Sciatic nerve (tissue), 2 donors: ENCODE measurements around the gene TRIM74. TPM values are rescaled to one million over a fixed set of nuclear protein-coding genes. Genes with fewer than 3 reads are reported as not detected.
"Not testable (repeated sequence)": the region's sequence is repeated elsewhere in the genome, so short reads cannot be mapped to it uniquely, and the experiment has no call there.

ENCODE experiments used
- ATAC-seq: fragments of 200-7000 bp; cut with Tn5 transposase; one replicate; pipeline ENCODE4 v1.9.1; 2020; ENCODE audit warnings: mild to moderate bottlenecking, moderate library complexity
- DNase-seq: peaks from one replicate; pipeline ENCODE4 v3.0.0-alpha.2; 2020; ENCODE audit warnings: low spot score
- intact Hi-C: fragments of 100-400 bp; cut with DNase I; formaldehyde crosslinking; loops from one replicate; pipeline ENCODE4 v1.14.2; 2022
- total RNA-seq: library from RNA; stranded (reverse); fragmentation: NEBNext Ultra II Directional; extraction: Animal tissue kit (Norgen Biotek cat#: 25700); gene quantifications from one replicate; pipeline ENCODE4 v1.2.1, GENCODE V29; 2021
- donor health status: DM: no; HTN: no; CAD: no.
- donor health status: DM: no; HTN: no; CAD: no.

The TRIM74 gene
- total RNA-seq, 1 donor from 2014 or later, result 2.0 TPM

DNA sequence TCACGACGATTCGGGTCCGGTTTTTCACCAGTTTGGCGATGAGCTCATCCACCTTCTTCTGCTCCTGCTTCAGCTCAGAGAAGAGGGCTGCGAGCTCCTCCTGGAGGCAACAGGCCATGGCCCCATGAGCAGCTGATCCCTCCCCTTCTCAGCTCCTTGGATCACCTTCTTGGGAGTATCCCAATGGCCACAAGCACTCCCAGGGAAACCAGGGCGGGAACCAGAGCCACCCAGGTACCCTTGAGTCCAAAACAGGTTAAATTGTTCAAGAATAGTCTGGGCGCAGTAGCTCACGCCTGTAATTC is 8.0 kb downstream of the TRIM74 start:
- DNase-seq, ATAC-seq, intact Hi-C loops: not testable (repeated sequence)

DNA sequence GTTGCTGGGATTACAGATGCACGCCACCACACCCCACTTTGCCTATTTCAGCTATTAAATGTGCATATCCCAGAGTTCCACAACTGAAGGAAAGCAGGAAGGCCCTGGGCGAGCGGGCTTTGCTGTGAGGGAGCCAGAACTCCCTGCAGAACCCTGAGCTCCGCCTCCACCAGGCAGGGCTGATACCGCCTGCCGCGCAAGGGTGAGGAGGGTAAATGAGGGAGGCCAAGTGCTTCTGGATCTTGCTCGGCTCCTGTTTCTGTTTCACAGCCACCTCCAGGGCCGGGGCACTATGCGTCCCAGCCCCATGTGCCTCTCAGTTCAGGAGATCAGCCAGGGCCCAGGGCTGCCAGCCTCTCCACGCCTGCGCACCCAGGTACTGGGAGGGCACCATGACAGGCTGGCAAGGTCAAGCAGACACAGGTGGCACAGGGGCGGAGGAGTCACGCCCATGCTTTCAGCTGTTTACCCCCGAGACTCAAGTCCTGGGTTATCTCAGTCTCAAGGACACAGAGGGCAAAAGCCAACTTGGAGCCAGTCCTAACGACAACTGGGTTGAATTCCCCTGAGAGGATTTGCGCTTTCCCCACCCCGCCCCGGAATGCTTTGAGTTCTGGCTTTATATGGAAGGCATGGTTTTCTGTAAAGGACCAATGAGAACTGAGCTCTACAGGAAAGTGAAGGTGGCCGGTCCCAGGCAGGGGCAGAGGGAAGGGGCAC is 8.5 kb downstream of the TRIM74 start:
- DNase-seq, ATAC-seq, intact Hi-C loops: not testable (repeated sequence)

DNA sequence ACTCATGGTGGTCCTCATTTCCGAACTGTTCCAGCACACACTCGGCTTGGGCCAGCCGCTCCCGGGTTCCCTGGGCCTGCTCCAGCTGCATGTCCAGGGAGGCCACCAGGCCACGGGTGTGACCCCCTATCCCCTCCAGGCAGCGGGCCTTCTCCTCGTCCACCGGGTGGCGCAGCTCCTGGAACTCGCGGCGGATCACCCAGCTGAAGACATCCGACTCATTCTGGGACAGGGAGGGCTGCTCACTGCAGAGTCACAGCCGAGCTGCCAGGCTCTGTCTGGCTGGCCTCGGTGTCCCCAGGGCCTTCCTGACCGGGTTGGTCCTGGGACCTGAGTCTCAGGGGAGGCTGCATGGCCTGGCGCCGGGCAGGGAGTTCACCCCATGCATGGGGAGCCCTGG is 9.2 kb downstream of the TRIM74 start:
- DNase-seq, intact Hi-C loops: not testable (repeated sequence)
- peak; percentile 28 for ATAC-seq

DNA sequence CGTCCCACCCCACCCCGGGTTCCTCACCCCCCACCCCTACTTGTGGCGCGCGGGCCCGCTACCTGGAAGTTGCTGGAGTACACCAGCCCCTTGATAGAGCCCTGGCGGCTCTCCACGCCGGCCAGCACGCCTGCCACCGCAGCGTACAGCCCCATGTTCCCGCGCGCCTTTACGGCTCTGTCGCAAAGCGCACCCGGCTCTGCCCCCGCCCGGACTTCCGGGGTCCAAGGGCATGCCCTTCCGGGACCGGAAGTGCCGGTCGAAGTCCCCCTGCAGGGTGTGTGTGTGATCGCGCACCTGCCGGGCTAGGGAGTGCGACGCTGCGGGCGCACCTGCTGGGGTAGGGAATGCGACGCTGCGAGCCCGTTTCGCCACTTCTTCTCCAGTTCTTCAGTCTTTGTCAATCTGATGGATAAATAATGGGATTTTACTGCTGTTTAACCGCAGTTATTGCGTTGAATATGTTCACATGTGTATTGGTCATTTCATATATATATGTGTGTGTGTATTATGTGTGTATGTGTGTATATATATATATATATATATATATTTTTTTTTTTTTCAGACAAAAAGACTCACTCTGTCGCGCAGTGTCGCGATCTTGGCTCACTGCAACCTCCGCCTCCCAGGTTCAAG is 14.6 kb downstream of the TRIM74 start:
- ATAC-seq, result peak; percentile 98
- intact Hi-C loops, DNase-seq: not testable (repeated sequence)

DNA sequence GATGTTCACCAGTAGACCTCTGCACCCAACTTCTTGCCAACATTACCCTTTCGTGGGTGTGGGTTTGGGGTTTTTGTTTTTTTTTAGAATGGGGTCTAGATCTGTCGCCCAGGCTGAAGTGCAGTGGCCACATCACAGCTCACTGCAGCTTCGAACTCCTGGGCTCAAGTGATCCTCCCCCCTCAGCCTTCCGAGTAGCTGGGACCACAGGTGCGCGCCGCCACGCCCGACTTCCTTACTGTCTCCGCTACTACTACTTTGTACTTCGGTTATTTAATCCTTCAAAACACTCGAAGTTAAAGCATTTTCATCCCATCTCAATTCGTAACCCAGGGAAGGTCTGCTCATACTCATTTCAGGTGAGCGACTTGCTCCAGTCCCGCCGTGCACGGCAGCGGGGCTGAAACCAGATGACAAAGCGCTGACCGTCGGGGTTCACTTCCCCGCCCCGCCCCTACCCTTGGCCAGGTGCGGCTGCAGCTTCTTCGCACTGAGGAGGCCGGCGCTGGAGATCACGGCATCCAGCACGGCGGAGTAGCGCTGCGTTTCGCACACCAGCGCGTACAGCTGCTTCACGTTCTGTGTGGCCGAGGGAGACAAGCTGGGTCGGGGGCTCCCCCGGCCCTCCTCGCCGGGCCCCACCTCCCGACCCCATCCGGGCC is 15.2 kb downstream of the TRIM74 start:
- intact Hi-C loops, DNase-seq: not testable (repeated sequence)
- ATAC-seq, result peak; percentile 55

GRCh38 chr7:72950432-72950831 is 18.8 kb downstream of the TRIM74 start:
- ATAC-seq, DNase-seq, intact Hi-C loops: not testable (repeated sequence)

DNA sequence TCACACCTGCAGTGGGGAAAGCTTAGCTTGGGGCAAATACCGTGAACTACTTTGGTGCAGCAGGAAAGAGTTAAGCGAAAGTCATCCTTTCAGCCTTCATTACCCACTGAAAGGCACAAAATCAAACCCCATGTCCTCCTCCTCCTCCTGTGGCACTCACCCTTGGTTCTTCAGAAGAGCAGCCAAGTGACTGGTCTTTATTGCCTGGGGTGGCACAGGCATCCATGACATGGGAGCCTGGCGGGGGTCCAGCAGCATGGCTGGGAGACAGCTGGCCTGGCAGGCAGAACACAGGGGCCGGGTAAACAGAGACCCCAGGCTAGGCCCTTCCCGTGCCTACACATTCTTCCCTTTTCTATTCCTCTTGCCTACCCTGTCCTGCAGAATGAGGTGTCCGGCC is 19.6 kb downstream of the TRIM74 start:
- intact Hi-C loops, ATAC-seq, DNase-seq: not testable (repeated sequence)

DNA sequence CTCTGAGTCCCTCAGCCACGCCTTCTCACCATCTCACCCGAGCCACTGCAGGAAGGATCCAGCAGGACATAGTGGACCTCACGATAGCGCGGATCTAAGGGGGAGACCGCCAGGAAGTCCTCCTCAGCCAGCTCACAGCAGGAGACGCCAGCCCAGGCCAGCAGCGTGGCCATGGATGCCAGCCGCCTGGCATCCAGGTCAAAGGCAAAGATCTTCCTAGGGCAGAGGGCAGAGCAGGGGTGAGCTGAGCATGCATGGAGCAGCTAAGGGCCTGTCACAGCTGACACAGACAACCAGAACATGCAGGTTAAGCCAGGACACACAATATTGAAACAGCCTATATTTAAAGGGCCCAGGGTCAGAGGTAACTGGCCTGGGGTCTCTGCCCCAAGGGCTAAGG is 20.0 kb downstream of the TRIM74 start:
- DNase-seq, ATAC-seq, intact Hi-C loops: not testable (repeated sequence)

- intact Hi-C loops, DNase-seq, ATAC-seq: not testable (repeated sequence)
Measured at GRCh38 chr7:72948714-72949113, 20.6 kb downstream of the TRIM74 start.

- ATAC-seq, result peak; percentile 9
- DNase-seq, intact Hi-C loops: not testable (repeated sequence)
Measured at GRCh38 chr7:72946130-72946745, 23.0 kb downstream of the TRIM74 start.

GRCh38 chr7:72945597-72945996 is 23.7 kb downstream of the TRIM74 start:
- intact Hi-C loops, DNase-seq, ATAC-seq: not testable (repeated sequence)

- DNase-seq, intact Hi-C loops: not testable (repeated sequence)
- peak; percentile 14 for ATAC-seq
Measured at GRCh38 chr7:72944937-72945336, 24.3 kb downstream of the TRIM74 start.

DNA sequence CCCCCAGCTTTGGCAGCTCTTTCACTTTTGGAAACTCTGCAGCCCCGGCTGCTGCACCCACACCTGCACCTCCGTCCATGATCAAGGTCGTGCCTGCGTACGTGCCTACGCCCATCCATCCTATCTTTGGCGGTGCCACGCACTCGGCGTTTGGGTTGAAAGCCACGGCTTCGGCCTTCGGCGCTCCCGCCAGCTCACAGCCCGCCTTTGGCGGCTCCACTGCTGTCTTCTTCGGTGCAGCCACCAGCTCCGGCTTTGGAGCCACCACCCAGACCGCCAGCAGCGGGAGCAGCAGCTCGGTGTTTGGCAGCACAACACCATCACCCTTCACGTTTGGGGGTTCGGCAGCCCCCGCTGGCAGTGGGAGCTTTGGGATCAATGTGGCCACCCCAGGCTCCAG is 26.3 kb downstream of the TRIM74 start:
- DNase-seq, ATAC-seq, intact Hi-C loops: not testable (repeated sequence)

DNA sequence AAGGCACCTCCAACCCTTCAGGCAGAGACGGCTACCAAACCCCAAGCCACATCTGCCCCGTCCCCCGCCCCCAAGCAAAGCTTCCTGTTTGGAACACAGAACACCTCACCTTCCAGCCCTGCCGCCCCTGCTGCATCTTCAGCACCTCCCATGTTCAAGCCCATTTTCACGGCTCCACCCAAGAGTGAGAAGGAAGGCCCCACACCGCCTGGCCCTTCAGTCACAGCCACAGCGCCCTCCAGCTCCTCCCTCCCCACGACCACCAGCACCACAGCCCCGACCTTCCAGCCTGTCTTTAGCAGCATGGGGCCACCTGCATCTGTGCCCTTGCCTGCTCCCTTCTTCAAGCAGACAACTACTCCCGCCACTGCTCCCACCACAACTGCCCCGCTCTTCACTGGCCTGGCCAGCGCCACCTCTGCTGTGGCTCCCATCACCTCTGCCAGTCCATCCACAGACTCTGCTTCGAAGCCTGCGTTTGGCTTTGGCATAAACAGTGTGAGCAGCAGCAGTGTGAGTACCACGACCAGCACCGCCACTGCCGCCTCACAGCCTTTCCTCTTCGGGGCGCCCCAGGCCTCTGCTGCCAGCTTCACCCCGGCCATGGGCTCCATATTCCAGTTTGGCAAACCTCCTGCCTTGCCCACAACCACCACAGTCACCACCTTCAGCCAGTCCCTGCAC is 27.1 kb downstream of the TRIM74 start:
- DNase-seq, ATAC-seq, intact Hi-C loops: not testable (repeated sequence)

GRCh38 chr7:72928216-72928615 is 41.0 kb downstream of the TRIM74 start:
- ATAC-seq, intact Hi-C loops, DNase-seq: not testable (repeated sequence)

DNA sequence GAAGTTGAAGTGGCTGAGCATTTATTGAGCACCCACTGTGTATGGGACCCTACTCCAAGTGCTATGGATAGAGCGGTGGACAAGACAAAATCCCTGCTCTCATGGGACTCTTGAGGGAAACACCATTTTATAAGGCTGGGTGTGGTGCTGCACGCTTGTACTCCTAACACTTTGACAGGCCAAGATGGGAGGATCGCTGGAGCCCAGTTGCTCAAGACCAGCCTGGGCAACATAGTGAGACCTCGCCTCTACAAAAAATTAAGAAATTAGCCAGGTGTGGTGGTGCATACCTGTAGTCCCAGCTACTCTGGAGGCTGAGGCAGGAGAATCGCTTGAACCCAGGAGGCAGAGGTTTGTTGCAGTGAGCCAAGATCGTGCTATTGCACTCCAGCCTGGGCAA is 41.5 kb downstream of the TRIM74 start:
- DNase-seq, ATAC-seq, intact Hi-C loops: not testable (repeated sequence)

DNA sequence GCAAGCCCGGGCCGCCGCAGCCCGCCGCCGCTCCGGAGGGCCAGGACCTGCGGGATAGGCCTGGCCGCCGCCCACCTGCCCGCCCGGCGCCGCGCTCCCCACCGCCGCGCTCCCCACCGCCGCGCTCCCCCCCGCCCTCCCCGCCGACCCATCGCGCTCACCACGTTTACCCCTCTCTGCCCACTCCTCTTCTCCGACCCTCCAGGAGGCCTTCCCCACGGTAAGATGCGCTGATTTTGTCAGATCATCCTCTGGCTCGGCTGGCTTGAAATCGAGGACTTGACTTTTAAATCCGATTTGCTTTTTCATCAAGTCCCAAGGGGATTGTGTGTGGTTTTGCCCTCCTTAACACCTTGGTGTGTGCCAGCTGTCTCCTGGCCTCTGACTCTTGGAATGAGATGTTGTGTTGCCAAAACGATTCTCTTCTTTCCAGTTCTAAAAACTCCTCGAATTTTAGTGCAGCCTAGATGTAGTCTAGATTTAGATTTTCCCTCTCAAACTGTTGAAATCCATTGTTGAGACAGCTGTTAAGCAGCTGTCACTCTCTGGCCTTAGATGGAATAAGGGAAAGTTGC is 43.6 kb downstream of the TRIM74 start:
- no peak for ATAC-seq
- intact Hi-C loops, result no loop called here
- DNase-seq, result no peak

GRCh38 chr7:72924733-72925545 is 44.3 kb downstream of the TRIM74 start, which contains the start of gene POM121:
Gene POM121 (plus strand): TSS chr7:72925095. CDS start chr7:72925122, 27 bp downstream.
- ATAC-seq (peak; percentile 99), DNase-seq (peak; percentile 87)
- intact Hi-C loops, result no loop called here
